Cerebellar nuclear complex (tissue), 1 donor: ENCODE results near the gene SPATA2L.
"Not testable (repeated sequence)": the region's sequence is repeated elsewhere in the genome, so short reads cannot be mapped to it uniquely, and the experiment has no call there.

Source experiments
- DNase-seq, 2 experiments: peaks; one replicate each; lab custom pipeline; 2025; lab: John Stamatoyannopoulos, UW

SPATA2L gene

DNA sequence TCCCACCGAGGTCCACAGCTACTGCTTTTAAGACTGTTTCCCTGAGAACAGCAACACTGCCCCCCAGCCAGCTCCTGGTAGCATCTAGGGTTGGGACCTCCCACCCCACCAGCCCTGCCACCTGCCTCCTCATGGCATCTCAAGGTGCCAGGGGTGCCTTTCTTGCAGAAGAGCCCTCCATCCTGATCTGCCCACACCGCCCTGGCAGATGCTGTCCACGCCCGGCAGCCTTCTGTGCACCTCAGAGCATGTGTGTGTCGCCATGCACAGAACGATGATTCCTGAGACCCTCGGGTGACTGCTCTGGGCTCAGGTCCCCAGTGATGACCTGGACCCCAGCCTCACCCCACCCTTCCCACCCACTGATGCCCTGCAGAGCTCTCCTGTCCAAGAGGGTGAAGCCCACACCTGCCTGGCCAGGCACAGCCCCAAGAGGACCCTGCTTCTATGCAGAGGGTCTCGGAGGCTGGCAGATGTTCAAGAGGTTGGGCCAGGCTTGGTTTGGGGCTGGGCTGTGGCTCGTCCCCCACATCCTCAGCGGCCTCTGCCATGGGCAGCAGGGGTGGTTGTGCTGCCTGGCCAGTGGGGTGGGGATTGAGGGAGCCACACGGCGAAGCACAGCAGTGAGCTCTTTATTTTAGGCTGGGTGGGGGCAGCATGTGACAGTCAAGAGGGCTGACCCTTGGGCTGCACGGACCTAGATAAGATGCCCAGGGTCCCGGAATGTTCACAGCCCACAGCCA lies 5.2 kb upstream of the SPATA2L start:
- no peak for DNase-seq

DNA sequence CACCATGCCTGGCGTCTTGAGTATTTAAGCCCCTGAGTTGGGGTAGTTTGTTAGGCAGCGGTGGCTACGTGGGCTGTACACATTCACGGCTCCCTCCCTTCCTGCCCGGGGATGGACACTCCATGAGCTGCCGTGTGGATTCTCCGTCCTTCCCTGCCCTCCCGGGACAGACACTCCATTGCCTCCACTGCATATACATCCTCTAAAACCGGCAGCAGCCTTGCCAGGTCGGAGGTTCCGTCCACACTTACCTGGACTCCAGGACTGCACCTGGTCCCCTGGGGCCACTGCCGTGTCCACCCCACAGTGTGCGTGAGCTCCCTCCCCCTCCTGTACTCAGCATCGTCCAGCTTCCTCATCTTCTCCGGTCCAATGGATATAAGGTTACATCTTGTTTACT lies 3.5 kb upstream of the SPATA2L start:
- no peak for DNase-seq

DNA sequence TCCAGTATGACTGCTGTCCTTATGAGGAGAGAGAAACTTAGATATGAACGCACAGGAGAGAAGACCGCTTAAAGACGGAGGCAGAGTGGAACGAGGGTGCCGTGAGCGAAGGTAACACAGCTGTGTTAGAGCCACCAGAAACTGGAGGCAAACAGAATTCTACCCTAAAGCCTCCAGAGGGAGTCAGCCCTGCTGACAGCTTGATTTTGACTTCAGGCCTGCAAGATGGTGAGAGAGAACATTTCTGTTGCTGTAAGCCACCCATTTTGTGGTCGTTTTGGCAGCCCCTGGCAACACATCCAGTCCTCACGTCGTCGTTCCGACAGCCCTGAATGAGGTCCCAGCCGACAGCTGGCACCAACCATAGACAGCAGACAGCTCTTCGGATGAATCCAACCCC lies 2.8 kb upstream of the SPATA2L start:
- DNase-seq: no peak

DNA sequence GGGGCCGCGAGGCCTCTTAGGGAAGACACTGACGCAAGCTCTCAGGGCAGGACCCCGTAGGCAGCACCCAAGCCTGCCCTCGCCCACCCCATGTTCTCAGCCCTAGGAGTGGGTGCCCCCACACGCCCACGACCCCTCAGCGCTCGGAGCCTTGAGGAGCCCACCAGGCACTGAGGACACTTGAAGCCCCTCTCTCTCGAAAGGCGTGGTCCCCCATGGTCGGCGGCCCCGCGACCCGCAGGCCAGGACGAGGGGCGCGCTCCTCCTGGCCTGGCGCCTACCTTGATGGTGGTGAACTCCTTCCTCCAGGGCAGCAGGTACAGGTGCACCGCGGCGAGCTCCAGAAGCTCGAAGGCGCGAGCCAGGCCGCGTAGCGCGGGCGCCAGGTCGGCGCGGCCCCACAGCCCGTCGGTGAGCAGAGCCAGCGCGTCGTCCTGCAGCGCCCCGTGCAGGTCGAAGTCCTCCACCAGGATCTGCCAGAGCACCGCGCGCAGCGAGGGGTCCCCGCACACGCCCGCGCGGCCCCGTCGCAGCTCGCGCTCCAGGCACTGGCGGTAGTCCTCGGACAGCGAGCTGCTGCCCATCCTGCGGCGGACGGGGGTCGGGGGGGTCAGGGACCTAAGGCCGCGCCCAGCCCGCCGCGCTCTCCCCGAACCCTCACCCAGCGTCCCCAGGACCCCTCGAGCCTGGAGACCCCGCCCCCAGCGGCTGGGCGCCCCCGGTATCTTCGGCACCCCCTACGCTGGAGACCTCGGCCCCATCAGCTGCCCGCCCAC lies 668 bp downstream of the SPATA2L start:
- DNase-seq: no peak

DNA sequence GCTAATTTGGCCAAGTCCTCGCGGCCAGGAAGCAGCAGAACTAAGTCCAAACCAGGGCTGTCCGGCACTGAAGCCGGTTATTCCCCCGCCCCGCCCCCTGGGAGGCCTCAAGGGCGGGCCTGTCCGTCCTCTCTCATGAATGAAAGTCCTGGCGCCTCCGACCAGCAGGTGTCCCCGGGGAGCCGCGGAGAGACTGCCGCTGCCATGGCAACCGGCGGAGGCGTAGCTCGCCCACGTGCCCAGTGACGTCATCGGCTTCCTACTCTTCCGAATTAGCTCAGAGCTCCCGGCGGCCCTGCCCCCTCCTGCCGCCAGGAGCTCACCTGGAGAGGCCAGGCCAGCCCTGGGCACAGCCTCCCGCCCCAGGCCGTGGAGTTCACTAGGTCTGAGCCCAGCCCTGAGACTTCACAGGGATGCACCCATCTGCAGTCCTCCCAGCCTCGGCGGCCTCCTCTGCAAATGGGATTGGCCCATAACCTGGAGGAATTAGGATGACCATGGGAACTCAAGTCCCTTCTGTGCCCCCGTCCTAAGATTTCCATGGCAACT lies 1.3 kb downstream of the SPATA2L start:
- peak; percentile 77 to 93 for DNase-seq

DNA sequence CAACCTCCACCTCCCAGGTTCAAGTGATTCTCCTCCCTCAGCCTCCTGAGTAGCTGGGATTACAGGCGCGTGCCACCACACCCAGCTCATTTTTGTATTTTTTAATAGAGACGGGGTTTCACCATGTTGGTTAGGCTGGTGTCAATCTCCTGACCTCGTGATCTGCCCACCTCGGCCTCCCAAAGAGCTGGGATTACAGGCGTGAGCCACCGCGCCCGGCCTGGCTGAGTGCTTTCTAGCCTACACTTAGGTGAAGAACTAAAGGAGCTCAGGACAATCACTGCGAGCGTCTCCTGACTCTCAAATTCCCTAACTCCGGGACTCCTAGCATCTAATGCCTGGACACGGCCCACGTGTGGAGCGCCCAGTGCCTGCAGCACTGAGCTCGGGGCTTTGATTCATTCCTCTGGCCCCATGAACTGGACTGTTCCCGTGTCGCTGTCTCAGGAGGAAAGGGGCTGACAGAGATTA lies 1.8 kb downstream of the SPATA2L start:
- DNase-seq: not testable (repeated sequence)

DNA sequence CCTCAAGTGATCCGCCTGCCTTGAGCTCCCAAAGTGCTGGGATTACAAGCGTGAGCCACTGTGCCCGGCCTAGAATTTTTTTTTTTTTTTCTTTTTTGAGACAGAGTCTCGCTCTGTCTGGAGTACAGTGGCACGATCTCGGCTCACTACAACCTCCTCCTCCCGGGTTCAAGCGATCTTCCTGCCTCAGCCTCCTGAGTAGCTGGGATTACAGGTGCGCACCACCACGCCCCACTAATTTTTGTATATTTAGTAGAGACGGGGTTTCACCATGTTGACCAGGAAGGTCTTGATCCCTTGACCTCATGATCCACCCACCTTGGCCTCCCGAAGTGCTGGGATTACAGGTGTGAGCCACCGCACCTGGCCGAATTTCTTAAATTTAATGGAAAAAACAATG lies 2.8 kb downstream of the SPATA2L start:
- not testable (repeated sequence) for DNase-seq

DNA sequence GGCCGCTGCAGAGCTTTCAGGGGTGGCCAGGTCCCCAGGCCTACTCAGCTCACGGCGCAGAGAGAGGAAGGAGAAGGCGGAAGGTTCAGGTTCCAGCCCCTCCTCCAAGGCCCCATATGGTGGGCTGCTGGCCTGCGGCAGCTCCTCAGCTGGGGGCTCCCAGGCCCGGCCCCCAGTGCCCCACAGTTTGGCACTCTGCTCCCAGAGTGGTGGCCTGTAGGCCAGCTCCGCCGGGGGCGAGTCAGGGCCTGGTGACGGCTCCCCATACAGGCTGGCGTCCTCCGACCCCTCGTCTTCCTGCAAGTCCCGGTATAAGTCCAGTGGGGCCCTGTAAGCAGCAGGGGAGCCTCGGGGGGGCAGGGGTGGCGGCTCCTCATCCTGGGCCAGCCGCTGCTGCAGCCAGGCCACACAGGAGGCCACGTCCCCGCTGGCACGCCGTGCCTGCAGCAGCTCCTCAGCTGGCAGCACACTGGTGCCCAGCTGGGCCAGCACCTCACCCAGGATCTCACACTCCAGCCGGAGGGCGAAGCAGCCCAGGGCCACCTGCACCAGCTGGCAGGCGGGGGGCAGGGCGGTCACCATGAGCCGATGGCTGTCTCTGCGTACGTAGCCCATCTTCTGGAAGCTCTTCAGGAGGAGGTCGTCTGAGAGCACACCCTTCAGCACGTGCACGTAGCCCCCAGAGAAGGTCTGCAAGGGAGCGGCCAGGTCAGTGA lies 3.7 kb downstream of the SPATA2L start:
- no peak for DNase-seq

DNA sequence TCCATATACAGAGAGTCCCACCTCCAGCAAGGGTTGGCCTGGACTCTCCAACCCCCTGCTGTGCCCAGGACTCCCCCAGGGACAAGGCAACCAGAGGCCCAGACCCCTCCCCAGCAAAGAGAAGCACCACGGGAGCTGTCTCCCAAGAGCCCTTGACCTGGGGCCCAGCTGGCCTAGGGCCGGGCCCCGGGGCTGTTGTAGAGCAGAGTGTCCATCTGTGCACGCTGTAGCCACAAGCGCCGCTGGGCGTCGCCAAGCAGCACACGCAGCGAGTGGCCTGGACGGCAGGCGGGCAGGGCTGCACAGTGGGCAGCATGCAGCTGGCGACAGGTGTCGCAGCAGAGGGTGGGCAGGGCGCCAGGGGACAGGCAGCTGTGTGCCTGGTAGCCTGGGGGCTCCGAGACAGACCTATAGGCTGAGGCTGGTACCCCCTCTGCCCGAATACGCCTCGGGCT lies 4.3 kb downstream of the SPATA2L start:
- no peak for DNase-seq

DNA sequence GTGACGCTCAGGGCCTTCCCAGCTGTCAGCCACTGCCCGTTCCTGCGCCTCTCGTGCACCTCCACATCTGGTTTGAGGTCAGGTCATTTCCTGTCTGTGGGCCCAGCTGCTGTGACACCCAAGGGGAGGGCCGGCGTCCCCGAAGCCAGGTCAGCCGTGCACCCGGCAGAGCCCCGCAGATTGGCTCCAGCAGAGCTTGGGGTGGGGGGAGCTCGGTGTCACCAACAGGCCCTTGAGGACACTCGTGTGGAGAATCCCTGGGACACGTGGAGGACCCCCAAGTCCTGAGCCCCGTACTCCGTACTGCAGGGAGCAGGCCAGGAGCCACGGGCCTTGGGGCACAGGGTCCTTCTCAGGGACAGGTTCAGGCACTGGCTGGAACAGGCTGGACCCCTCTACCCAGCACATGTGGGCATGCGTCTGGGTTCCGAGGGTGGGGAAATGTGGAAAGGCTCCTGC lies 4.8 kb downstream of the SPATA2L start:
- DNase-seq: no peak

DNA sequence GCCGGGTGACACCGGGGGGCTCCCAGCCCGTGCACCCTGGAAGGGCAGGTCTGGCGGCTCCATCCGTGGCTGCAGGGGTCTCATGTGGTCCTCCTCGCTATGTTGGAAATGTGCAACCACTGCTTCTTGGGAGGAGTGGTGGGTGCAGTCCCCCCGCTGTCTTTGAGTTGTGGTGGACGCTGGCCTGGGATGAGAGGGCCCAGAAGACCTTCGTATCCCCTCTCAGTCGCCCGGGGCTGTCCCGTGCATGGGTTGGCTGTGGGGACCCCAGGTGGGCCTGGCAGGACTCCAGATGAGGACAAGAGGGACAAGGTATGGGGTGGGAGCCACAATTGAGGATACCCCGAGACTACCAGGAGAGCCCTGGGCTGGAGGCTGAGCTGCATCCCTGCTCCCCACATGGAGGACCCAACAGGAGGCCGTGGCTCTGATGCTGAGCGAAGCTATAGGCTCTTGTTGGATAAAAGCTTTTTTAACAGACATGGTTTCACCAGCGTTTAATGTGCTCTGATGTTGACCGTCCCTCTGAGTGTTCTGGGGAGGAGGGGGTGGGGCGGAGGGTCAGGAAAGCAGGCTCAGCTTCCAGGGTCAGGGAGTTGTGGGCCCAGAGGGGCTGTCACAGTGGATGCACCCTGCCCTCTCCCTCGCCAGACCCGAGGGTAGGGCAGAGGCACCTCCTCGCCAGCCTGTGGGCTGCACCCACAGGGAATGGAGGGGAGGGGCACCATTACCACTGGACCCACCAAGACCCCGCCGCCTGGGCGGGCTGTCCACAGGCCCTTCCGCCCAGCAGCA lies 5.4 kb downstream of the SPATA2L start:
- no peak for DNase-seq

DNA sequence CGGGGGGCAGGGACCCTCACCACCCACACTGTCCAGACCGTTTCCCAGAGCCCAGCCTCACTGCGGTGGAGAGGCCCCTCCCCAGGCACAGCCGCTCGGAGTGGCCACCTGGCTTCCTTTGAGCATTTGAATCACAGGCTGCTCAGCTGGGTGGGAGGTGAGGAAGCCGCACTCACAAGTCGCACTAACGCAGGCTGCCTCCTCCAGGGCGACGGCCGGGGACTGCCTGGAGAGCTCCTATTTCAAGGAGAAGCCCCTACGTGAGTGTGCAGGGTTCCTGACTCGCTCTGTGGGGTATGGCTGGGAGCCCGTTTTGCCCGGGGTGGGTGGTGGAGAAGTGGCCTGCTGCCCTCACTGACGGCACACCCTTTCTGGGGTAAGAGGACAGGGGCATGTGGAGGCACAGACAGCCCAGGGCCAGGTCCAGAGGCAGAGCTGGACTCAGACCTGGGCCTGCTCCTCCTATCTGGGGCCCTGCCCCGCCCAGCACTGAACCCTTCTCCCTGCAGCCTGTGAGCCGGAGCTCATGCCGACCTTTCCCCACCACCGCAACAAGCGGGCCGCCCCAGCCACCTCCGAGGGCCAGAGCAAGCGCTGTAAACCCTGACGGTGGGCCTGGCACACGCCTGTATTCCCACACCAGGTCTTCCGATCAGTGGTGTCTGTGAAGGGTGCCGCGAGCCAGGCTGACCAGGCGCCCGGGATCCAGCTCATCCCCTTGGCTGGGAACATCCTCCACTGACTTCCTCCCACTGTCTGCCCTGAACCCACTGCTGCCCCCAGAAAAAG lies 6.2 kb downstream of the SPATA2L start:
- DNase-seq: no peak

DNA sequence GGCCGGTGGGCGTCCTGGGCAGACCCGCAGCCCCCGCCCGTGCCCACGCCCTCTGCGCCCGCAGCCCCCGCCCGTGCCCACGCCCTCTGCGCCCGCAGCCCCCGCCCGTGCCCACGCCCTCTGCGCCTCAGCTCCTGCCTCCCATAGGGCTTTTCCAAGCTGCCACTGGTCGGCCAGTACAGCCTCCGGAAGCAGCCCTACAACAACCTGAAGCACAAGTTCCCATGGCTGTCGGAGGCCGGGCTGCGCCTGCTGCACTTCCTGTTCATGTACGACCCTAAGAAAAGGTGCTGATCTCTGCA lies 6.8 kb downstream of the SPATA2L start:
- DNase-seq: not testable (repeated sequence)

DNA sequence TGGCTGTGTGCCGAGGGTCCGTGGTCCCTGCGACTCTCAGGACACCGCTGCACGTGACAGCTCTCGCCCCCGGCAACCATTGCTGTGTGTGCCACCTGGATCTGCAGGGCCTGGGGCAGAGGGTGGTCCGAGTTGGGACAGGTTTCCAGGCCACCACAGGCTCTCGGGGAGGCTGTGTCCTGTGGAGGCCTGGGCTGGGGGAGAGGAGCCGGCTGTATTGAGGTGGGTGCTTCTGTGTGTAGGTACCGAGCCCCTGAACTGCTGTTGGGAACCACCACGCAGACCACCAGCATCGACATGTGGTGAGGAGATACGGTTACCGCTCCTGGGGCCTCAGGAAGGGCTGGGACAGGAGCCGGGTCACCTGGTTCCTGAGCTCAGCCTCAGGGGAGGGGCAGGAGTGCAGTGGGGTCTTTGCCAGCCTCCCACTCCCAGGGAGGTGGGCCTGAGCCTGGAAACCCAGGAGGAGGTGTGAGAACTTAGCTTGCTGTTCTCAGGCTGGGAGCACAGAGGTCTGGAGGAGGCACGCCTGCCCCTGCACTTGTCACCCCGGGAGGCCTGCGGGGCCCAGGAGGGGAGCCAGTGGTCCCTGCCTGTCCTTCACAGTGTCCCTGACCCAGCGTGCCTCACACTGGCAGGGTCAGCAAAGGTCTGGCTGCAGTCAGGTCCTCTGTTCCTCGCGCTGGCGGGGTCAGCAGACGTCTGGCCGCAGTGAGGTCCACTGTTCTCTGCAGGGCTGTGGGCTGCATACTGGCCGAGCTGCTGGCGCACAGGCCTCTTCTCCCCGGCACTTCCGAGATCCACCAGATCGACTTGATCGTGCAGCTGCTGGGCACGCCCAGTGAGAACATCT lies 7.3 kb downstream of the SPATA2L start:
- no peak for DNase-seq

DNA sequence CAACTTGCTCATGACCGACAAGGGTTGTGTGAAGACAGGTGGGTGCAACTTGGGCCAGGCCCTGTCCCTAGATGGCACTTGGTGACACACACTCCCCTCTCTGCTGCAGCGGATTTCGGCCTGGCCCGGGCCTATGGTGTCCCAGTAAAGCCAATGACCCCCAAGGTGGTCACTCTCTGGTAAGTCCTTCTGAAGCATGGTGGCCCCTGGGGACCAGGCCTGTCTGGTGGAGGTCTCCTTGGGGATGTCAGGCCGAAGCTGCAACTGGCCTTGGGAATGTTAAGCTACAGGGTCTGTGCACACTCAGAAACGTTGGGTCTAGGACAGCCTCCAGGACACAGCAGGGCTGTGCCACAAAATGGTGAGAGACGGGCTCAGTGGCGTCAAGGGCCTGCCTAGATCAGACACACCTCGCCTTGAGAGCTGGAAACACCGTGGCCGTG lies 8.2 kb downstream of the SPATA2L start:
- DNase-seq: no peak

DNA sequence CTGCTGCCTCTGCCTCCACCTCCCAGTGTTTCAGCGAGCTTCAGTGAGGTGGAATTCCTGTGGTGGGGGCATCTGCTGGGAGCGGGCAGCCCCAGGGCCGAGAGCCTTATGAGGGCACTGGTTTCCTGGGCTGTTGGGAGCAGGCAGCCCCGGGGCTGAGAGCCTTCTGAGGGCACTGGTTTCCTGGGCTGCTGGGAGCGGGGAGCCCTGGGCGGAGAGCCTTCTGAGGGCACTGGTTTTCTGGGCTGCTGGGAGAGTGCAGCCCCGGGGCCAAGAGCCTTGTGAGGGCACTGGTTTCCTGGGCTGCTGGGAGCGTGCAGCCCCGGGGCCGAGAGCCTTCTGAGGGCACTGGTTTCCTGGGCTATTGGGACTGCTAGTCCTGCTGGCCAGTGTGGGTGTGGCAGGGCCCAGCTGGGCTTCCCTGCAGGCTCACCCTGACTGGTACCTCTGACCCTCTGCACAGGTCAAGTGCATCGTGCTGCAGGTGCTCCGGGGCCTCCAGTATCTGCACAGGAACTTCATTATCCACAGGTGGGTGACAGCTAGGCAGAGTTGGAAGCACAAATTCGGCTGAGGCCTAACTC lies 9.4 kb downstream of the SPATA2L start:
- DNase-seq: no peak

DNA sequence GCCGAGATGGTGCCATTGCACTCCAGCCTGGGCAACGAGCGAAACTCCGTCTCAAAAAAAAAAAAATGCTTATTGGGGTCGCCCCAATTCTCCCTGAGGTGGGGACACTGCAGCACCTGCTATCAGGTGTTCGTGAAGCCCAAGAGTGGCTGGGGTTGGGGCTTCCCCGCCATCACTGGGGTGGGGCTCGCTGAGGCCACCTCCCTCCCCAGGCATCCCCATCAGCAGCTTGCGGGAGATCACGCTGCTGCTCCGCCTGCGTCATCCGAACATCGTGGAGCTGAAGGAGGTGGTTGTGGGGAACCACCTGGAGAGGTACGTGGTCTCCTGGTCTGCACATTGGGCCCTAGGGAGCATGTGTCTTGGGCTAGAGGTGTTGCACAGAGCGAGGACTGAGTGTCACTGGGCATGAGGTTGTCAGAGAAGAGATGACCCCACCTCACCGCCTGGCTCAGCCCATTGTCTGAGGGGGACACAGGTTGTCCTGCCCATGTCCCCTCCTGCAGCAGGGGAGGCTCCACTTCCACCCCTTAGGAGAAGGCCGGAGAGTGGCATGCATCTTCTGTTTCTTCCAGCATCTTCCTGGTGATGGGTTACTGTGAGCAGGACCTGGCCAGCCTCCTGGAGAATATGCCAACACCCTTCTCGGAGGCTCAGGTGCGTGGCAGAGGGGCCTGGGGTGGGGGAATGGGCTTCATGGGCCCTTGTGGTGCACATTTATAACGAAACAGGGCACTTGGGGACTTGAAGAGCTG lies 10.1 kb downstream of the SPATA2L start:
- no peak for DNase-seq

DNA sequence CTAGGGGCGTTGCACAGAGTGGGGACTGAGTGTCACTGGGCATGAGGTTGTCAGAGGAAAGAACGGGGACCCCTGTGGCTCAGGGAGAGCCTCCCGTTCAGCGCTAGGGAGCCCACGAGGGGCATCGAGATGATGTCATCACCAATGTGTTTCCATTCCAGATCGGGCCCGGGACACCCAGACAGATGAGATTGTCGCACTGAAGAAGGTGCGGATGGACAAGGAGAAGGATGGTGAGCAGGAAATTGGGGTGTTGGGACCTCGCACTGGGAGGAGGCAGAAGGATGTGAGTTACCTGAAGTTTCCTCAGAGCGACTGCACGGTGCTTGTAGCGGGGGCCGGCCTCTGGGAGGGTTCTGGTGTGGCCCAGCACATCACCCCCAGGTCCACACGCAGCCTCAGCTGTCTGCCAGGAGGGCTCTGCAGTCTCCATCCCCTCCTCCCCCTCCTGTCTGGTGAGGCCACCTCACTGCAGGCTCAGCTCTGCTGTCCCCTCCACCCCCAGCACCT lies 11.1 kb downstream of the SPATA2L start:
- no peak for DNase-seq
